Activated CD8-positive, alpha-beta memory T cell treated with anti-CD3 and anti-CD28 coated beads, Interleukin-2, amount 50 U/mL, for 4 hours (primary cell): Measurements from ENCODE around the gene SCTR.

Experiments
- DNase-seq: peaks from one replicate; pipeline ENCODE4 v3.0.0-alpha.2; 2020

The SCTR gene

DNA sequence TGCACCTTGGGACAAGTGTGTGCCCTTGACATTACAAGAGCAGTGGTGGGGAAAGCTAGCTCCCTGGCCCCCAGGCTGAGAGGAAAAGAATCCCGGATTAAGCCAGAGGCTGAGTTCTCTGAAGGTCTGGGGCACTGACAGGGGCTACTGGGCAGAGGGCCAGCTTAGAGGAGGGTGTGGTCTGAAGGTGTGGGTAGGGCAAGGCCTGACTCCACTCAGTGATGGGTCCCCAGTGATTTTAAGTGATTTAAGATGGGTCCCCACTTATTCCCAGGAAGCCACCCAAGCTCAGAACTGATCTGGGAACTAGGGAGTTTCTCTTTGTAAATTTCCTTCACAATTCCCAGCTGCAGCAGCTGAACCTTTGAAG lies 83.8 kb downstream of the SCTR start:
- no peak for DNase-seq

DNA sequence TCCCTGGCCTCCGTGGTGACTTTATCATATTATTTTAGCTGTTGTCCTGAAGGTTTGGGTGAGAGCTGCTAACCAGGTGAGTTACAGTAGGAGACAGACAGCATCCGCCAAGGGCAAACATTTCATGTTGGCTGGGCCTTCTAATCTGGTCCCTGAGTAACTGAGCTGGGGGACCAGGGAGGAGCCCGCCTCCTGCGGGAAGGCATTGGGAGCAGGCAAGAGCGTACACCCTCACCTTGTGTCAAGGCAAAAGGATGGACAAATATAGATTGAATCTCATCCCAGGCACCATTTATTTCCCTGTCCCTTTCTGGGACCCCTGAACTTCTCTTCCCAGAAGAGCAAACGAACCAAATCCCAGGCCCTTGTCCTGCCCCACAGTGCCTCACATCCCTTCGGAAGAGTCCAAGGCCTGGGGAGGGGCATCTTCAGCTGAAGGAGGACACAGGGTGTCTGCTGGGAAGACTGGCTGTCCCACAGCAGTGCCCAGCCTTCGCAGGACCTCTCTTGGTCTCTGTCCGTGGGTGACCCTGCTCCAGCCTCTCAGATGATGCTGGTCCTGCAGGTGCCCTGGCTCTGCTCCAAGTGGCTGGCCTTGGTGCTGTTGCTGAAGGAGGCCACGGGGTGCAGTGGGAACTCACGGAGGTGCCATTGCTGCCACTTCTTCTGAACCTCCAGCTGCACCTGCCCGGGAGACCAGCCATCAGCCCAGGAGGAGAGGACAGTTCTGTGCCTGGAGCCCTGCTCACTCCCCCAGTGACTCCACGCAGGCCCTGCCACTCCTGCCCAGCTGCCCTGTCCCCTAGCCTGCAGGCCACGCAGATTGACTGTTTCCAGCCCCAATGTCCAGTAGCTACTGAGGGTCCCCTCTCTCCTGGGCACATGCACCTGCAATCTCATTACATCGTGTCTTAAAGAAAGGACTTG lies 84.4 kb downstream of the SCTR start:
- no peak for DNase-seq

- no peak for DNase-seq
Observed at GRCh38 chr2:119438726-119439284, 85.5 kb downstream of the SCTR start.

- DNase-seq, result no peak
Observed at GRCh38 chr2:119438128-119438656, 86.1 kb downstream of the SCTR start.

- DNase-seq, result no peak
Observed at GRCh38 chr2:119436993-119437772, 87.1 kb downstream of the SCTR start.

- DNase-seq, result no peak
Observed at GRCh38 chr2:119435953-119436297, 88.4 kb downstream of the SCTR start.

- DNase-seq, result no peak
Observed at GRCh38 chr2:119435081-119435952, 89.0 kb downstream of the SCTR start.

GRCh38 chr2:119434664-119435063 lies 89.6 kb downstream of the SCTR start:
- DNase-seq, result no peak

DNA sequence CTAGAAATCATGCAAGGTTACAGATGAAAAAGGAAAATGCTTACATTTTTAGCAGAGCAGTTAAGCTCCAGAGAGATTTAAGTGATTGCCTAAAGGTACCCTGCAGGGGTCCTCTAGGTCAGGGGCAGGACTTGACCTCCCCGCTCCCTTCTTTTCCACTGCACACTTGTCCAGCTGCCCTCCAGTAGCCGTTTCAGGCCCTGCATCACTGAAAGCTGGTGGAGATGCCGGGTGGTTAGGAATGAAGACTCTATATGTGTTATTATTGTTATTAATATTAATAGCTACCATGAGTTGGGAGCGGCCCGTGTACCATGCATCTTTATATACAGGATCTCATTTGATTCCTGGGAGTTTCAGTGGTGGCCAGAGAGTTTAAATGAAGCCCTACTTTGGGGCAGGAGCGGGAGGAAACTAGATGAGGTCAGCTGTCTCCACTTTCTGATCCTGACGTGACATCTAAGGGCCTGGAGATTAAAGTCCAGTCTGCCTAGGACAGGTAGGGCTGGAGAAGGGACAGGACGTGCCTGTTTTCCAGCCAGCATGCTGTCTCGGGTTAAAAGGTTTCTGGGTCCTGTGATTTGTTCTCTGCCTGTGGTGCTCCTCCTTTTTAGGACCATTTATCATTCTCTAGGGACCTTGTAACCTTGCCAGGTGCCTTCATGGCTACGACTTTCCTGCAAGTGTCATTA lies 90.5 kb downstream of the SCTR start:
- DNase-seq, result no peak

GRCh38 chr2:119432851-119433522 lies 91.3 kb downstream of the SCTR start:
- DNase-seq, result no peak

DNA sequence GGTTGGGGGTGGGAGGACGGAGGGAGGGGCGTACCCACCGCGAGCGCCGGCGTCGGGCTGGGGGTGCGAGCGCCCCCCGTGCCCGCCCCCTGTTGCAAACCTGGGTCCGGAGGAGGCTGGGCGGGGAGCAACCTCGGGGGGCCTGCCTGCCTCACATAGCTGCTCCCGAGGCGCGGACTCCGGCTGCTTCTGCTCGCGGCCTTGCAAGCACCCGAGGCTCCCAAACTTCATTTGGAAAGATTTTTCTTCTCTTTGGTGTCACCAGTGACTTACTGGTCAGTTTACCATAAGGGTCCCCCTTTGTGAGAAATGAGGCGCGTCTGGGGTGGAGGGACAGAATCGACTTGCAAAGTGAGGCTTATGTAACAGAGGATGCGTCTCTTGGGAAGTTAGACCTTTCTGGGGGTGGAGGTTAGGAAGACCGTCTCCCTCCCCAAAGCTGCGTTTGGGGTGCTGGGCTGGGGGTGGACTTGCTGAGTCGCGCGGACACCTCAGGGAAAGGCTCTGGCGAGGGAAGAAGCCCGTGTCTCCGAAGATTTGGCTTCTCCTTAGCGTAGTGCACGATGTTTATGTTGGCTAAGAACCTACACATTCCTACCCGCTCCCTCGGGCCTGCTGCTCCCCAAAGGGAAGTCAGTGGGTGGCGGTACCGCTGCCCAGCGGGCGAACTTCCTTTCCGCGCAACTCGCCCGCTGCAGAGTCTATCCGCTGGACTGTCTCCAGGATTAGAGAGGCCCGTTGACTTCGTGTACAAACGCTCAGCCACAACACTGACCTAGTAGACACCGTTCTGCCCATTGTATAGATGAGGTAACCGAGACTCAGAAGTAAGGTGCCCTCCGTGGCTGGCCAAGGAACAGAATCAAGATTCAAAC lies 92.1 kb downstream of the SCTR start:
- no peak for DNase-seq

DNA sequence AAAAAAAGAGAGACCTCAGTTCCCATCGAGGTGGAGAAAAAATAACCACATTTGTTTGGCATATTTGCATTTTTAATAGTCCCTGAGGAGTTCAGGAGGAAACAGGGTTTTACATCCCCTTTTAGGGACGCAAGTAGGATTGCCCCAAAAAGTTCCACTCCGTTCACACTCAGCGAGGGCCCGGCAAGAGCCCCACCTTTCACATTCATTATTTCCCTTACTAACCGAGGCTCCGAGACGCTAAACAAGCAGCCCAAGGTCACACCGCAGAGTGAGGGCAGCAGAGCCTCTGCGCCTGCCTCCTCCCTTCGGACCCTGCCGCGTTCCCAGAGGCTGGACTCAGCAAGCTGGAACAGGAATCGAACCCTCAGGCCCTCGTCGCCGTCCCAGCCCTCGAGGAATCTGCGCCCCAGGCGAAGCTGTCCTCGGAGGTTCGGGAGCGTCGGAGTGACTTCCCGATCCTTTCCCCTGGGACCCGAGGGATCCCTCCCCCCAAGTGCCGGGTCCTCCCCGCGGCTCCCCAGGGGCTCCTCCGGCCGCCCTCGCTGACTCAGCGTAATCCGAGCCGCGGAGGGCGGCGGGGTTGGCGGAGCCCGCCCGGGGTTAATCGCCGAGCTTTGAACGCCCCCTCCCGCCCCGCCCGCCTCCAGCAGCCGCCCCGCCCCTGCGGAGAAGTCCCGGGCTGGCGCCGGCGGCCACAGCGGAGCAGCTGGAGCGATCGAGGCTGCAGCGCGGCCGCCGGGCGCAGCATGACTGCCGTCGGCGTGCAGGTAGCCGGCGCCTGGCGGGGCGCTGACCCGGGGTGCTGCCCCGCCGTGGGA lies 92.9 kb downstream of the SCTR start, which contains the start of gene TMEM37:
TSS of gene TMEM37 (plus strand) at position 700 of the 821 bp plus-strand sequence. CDS start at position 750, 50 bp downstream.
- no peak for DNase-seq

- DNase-seq, result no peak
Observed at GRCh38 chr2:119430023-119430498, 94.2 kb downstream of the SCTR start.

DNA sequence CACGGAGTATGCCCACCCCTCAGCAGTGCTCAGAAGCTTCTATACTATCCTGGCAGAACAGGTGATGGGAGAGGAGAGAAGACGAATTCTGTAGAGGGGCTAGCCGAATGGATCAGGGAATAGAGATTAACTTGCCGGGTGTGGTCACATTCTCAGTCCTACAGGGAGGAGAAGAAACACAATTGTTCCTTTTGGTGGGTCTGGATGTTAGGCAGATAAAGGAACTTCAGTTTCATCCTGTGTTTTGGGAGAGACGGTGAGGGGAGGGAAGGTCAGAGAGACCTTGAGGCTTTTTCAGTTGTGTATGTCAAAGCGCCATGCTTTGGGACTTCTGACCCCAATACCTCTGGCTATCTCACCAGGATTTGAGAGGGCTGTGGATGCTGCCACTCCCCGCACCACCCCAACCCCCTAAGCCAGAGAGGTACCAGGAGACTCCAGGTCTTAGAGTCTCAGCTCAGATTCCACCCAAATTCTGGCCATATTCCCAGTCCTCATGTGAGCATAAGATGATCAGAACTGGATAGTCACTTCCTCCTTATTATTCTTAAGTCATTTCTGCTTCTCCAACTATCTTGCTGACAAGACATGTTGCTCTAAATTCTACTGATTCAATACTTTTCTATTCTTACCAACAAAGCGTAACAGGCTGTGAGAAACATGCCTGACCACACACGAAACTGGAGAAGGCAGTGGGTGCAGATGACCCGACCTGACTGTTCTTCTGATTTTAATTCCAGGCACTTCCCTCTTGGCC lies 94.9 kb downstream of the SCTR start:
- no peak for DNase-seq

GRCh38 chr2:119428488-119429224 lies 95.6 kb downstream of the SCTR start:
- no peak for DNase-seq

GRCh38 chr2:119427756-119428155 lies 96.5 kb downstream of the SCTR start:
- no peak for DNase-seq

DNA sequence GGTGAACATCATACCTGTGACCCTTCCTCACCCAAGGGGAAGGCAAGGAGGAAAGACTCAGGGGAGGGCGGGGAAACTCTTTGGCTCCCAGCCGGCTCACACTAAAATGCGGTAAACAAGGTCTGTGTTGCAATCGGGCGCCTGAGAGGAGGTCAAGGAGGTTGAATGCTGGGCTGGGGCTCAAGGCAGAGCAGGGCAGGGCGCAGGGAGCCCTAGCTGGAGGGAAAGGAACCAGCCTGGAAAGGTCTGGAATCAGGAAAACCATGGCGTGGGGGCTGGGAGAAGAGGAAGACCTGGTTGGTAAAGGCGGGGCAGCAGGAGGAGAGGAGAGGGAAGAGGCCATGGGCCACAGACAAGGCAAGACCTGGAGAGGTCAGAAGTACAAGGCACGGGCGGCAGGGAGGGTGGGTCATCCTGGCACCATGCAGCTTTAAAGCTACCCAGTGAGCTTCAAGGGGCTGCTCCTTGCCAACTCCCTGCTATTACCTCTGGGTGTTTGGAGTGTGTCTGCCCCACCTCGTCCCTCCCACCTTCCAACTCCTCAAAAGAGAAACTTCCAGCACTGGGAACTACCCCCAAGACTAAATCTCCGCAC lies 97.4 kb downstream of the SCTR start:
- DNase-seq, result no peak
